HG03571 (cell line): ENCODE data around the gene RBM15B.
A peak's percentile ranks its signal among the peaks of the same experiment; 100 is the strongest.
"Not testable (repeated sequence)": the region's sequence is repeated elsewhere in the genome, so short reads cannot be mapped to it uniquely, and the experiment has no call there.

Experiments
- ATAC-seq: cut with Tn5 transposase; IDR thresholded peaks from one replicate; pipeline ENCODE4 v1.9.1; 2021; ENCODE audit not compliant: unreplicated experiment

Gene RBM15B

DNA sequence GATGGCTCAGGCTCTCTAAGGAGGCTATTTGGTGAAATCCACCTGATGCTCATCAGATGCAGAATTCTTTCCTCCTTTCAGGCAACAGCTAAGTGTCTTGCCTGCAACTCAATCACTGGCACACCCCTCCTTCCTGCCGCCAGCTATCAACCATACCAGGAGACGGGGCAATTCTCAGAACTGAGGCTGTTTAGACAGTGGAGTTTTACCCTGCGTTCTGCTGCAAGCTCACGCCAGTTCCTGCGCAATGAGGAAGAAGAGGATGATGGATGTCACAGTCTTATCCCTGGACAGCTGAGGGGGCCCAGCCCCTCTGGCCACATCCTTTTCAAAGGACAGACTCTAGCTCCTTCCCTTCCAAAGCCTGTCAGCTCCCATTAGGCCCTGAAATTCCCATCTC, 13.0 kb upstream of the RBM15B start:
- no peak for ATAC-seq

DNA sequence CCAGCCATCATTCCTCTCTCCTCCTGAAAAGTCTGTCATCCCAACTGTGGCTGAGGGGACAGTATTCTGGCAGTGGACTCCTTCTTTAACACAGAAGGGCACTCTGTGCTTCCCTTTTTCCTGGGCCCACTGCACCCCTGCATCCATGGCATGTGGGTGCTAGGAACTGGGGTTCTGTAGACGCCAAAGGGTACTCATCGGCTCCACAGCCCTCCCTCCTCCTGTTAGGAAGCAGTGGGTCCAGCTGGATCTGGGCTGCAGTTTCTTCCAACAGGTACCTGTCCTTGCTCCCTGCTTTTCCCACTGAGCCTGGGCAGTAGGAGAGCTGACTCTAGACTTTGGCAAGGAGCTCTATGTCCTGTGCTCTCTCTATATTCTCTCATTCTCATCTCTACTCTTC, 12.4 kb upstream of the RBM15B start:
- ATAC-seq, result no peak

DNA sequence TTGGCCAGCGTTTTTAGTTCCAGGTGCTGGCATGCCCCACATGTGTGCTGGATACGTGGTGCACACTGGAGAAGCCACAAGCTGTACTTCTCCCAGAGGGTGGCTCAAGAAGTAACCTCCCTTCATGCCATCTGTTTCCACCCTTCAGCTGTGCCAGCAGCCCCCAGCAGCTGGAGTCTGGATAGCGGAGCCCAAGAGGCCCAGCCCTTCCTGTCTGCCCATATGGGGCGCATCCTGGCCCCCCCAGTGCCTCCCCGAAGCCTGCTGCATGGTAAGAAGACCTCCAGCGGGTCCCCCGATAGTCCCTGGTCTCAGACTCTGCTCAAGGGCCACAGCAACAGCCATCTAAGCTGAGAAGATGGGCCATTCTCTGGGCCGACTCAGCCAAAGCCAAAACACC, 11.8 kb upstream of the RBM15B start:
- ATAC-seq, result no peak

DNA sequence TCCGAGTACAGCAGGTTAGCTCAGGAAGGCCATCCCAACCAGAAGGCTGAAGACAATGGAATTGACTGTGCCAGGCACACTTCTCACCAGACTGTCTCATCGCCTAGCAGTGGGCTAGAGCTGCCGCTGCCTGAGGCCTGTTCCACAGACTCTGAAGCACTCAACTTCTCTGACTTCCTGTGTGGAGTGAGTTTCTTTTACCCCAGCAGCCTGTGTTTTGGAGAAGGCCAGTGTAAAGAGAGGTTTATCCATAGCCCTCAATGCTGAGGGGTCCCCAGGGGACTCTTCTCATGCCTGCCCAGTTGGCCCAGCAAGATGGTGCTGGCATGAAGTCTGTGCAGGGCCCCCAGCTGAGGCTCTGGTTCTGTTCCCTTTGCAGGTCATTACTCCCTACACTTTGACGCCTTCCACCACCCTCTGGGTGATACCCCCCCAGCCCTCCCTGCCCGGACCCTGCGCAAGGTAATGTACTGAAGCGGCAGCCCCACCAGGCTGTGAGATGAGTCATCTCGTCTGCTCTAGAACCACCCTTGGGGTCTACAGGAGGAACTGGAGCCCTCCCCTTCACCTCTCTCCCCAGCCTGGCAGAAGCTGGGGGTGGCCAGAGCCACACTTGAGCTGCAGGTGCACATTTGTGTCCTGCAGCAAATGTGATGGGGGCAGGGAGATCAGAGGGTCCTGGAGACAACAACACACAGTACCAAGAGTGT, 11.2 kb upstream of the RBM15B start:
- no peak for ATAC-seq

DNA sequence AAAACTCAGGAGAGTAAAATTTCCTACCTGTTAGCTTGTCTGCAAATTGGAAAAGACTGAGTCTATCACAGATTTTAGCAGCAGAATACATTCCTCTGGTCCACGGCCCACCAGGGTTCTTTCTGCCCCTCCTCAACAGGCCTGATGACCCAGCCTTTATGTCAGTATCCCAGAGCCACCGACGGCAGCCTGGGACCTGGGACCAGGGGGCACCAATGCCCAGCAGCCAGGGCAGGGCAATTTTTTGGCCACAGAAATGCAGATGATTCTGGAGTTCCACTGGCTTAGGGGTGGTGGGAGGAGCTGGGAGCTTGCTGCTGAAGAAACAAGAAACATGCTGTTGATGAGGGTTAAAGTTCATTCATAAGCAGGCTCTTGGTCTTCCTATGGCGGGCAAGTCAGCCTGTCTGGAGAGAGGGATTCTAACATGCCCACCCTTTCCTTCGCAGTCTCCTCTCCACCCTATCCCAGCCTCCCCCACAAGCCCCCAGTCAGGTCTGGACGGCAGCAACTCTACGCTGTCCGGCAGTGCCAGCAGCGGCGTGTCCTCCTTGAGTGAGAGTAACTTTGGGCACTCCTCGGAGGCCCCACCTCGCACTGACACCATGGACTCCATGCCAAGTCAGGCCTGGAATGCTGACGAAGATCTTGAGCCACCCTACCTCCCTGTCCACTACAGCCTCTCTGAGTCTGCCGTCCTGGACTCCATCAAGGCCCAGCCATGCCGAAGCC, 10.3 kb upstream of the RBM15B start:
- no peak for ATAC-seq

DNA sequence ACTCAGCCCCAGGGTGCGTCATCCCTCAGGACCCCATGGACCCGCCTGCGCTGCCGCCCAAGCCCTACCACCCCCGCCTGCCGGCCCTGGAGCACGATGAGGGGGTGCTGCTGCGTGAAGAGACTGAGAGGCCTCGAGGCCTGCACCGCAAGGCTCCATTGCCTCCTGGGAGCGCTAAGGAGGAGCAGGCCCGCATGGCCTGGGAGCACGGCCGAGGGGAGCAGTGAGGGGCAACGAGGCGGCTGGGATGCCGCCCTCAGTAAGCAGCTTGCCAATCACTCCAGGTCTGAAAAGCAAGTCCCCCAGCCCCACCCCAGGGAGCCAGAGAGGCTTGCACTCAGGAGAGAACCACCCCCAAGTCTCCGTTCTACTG, 9.8 kb upstream of the RBM15B start:
- no peak for ATAC-seq

DNA sequence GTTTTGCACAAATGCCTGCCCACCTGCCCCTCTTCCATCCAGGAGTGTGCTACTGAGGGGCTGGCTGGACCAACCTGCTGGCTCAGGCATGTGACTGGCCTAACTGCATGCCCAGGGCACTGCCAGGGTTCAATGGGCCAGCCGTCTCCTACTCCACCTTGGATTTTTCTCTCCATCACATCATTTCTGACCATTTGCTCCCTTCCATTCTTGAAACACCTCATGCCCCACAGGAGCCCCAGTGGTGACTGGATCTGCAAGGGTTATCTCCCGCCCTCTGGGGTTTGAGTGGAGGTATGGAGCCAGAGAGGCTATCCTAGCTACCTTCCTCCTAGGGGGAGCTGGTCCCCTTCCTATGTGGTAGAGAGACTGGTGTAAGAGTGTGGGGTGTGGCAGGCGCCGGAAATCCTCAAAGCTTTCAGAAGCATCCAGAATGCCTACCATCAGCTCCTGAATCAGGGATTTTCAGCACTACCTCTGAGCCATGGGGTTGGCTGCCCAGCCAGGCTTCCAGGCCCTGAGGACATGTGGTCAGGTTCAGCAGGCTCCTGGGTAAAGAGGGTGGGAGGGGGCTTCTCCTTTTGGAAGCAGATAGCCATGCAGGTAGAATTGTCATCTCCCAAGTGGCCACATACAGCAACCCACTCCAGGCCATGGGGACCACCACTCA, 8.9 kb upstream of the RBM15B start:
- no peak for ATAC-seq

DNA sequence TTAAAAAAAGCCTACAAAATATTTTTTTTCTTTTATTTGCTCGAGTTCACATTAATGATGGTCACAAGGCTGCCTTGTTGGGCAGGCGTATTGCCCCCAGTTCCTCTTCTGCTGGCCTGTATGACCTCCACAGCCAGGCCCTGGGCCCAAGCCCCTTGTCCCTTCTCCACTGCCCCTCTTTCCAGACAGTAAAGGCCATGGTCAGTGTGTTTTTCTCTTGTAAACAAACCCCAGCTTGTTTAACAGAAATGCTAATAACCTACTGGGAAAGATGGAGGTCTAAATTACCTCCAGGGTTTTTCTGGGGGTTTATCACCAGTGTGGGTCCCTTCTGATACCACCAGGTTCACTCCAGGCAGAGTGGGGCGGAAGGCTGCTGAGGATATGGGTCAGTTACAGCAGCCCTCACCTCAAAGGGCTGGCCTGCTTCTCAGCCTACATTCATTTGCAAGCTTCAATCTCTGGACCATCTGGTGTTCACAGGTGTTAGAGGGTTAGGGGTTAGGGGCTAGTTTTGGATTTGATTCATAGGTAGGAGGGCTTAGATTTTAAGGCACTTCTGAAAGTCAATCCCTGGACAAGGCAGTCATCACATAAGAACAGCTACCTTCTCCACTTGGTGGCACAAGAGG, 8.0 kb upstream of the RBM15B start:
- no peak for ATAC-seq

DNA sequence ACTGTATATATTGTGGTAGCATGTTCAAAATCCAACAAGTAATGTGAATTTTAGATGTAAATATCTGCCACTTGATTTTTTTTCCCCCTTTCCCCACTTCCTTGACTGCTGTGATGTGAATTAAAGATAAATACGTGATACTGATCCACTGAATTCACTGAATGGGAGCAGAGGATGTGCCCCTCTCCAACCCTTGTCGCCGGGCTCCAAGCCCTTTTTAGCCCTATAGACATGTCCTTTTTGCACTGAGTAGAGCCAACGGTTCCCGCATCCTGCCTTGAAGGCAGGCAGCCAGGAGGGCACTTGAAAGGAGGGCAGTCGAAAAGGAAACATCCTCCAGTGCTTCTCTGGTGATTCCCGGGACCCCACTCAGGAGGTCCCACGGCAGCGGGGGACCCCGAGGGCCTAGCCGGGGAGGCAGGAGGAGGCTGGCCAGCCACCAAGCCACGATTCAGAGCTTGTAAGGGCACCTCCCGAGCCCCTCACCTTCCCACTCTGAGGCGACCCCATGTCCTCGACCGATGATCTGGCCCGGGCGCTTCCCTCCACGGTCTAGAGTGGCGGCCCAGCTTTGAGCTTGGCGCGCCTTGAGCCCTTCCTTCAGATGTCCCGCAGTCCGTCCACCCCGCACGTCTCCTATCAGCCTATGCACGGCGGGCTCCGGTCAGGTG, 6.9 kb upstream of the RBM15B start:
- peak; percentile 11 for ATAC-seq

DNA sequence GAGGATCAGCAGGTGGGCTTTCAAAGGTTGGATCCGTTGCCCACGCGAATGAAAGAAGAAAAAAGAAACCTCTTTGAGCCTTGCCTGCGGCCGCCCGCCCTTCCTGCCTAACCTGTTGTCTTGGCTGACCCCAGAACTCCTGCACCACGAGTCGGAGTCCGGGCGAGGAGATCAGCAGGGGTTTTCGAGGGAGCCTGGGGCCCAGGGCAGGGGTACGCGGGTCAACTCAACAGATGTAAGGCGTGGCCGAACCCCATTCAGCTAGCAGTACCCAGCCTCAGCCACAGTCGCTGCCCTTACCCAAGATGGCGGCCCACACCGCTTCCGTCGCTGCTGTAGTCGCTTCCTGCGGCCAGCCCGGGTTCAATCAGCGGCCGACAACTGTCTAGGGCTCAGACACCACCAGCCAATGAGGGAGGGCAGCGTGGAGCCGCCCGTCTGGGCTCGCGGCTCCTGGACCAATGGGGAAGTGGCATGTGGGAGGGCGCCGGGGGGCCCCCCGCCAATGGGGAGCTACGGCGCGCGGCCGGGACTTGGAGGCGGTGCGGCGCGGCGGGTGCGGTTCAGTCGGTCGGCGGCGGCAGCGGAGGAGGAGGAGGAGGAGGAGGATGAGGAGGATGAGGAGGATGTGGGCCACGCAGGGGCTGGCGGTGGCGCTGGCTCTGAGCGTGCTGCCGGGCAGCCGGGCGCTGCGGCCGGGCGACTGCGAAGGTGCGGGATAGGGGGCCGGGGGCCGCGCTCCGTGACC, 6.2 kb upstream of the RBM15B start, which contains the start of gene MANF:
Gene MANF, plus strand, starts transcription at position 566 of the 748 bp plus-strand sequence. Its CDS starts 52 bp downstream, at position 618.
- ATAC-seq, result peak; percentile 94

DNA sequence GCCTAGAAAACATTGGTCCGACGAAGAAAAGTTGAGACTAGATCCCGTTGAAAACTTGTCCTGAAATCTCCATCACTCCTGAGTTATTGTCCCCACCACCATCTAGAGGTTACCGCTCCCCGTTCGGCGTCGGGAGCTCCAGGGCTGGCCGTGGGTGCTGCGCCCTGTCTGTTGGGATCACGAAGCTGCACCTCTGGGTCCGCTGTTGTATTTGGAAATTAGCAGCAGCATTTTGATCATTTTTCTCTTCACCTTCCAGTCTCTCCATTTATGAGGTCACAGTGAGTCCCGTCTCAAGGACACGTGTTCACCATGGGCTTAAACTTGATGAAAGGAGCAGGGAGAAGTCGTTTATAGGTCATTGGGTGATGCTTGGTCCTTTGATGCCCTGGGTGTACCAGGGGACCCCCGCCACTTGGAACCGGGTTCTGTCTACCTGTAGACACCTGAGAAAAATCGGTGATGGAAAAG, 5.4 kb upstream of the RBM15B start:
- ATAC-seq, result no peak

DNA sequence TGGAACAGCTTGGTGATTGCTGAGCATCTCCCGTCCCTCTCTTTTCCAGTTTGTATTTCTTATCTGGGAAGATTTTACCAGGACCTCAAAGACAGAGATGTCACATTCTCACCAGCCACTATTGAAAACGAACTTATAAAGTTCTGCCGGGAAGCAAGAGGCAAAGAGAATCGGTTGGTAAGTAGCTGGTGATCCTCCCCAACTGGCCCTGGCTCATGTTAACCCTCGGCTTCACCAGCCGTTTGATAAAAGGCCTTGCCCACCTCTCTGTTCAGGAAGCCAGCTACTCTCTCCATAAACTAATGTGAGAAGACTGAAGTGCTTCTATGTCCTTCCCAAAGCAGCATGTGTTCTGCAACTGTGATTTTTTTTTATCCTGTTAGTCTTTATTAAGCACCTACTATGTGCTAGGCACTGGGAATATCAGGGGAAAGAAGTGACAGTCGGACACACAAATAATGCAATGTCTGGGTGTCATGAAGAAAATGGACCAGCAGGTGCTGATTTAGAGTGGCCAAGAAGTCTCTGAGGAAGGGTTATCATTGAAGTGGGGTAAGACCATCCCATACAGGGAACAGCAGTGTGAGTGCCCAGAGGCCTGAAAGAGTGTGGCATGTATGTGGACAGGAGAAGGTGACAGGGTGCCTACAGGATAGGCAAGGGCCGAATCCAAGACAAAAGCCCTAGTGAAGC, 4.8 kb upstream of the RBM15B start:
- ATAC-seq, result no peak

DNA sequence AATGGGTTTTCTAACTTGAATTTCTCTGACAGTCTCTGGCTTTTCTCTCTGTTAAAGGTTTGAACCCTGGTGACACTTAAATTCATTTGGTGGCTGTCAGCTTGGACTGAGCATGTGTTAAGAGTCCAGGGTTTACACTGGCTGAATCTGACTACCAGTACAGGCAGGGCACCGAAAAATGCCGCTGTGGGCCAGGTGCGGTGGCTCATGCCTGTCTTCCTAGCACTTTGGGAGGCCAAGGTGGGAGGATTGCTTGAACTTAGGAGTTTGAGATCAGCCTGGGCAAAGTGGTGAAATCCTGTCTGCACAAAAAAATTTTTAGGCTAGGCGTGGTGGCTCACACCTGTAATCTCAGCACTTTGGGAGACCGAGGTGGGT, 4.2 kb upstream of the RBM15B start:
- ATAC-seq, result no peak

DNA sequence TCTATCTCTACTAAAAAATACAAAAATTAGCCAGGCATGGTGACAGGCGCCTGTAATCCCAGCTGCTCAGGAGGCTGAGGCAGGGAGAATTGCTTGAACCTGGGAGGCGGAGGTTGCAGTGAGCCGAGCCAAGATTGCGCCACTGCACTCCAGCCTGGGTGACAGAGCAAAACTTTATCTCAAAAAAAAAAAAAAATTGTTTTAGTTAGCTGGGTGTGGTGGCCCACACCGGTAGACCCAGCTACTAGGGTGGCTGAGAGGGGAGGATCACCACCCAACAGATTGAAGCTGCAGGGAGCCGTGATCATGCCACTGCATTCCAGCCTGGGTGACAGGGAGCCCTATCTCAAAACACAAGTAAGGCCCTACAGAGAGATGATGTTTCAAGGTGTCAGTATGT, 3.8 kb upstream of the RBM15B start:
- ATAC-seq, result not testable (repeated sequence)

DNA sequence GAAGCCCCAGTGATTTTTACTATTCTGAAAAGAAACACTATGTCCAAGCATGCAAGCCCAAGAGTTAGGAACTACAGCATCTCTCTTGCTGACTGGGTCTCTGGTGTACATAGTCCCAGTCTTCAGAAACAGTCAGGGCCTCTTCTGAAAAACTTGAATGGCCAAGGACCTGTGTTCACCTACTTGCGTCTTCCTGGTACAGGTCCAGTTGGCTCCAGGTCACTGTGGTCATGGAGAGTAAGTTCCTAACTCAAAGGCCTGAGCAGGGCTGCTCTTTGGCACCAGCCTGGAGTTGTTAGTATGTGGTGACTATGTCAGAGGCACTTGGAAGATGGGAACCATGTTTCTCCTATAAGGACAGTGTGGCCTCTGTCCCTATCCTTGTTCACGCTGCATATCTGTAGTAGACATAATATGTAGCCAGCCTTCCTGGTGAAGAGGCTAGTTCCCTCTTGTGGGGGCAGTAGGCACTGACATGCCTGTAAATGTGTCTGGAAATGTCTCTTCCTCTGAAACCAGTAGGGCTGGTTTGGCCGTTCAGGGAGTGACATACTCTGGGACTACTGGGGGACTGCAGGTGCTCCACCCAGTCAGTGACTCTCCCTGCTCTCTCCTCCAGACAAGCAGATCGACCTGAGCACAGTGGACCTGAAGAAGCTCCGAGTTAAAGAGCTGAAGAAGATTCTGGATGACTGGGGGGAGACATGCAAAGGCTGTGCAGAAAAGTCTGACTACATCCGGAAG, 2.6 kb upstream of the RBM15B start:
- ATAC-seq, result no peak

DNA sequence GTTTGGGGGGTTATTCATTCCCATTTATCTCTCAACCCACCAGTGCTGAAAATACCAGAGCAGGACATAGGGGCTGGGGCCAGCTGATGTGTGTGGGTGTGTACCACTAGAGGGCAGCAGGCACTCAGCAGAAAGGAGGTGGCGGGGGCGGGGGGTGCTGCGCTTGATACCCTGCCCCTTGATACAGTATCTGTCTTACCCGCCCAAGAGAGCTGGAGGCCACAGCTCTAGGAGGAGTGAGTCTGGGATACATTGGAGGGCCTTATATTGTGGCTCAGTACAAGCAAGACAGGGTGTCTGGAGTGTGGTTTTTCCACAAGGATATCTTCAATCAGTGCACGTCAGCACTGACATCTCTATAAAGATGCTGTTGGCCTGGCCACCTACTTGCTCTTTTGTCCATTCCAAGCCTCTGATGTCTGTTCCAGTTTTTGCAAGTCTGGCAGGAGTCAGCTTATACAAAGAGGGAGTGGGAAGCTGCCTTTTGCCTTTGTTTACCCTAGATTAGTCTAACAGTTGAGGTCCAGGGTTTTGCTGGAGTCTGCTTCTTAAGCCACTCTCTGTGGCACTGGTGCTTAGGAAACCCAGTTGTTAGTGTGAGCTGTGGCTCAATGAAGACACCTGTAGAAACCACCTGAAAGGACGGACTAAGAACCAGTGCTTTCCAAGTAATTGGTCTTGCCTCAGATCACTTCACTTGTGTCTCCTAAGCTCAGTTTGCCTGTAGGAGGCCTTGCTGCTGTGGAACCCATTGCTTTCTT, 1.5 kb upstream of the RBM15B start:
- no peak for ATAC-seq

DNA sequence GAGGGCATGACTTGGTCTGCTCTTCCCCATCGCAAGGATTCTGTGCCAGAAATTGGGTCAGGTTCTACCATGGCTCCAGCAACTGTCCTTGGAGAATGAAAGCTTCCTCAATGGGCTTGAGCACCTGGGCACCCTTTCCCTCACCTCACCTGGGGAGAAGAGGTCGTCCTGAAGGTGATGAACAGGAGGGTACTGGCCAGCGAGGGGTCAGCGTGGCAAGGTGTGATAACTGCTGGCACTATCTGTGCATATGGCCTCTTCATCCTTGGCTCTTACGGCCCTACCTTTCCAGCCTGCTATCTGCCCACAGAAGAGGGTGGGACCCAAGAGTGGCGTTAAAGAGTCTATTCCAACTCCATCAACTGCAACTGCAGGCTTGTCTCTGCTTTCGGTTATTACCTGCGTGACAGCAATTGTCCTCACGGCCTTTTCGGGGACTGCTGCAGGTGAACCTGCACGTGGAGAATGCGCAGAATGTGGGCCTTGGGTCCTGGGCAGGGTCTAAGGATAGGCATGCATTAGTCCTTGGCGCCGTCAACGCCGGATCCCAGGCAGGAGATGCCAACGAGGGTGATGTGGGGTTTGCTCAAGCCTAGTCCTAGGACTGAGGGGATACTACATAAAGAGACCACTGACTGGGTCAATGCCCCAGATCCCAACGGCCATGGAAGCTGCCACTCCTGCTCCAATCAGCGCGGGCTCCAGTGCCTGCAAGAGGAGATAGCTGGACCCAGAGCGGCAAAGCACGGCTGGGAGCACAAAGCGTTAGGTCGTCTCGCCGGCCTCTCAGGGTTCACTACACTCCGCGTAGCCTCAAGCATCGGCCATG, 625 bp upstream of the RBM15B start:
- ATAC-seq, result no peak
